Activated CD4-positive, alpha-beta memory T cell treated with anti-CD3 and anti-CD28 coated beads, Interleukin-2, amount 10 ng/mL, durations not matched to agents 7 days and 5 days (primary cell): Measurements from ENCODE around the gene SPDYE2B. TPM values are rescaled to one million over a fixed set of nuclear protein-coding genes. Genes with fewer than 3 reads are reported as not detected.
"Not testable (repeated sequence)": the region's sequence is repeated elsewhere in the genome, so short reads cannot be mapped to it uniquely, and the experiment has no call there.

Source experiments
- CTCF ChIA-PET: fragments of 350-600 bp; sonication (Branson Sonifier 250); formaldehyde crosslinking; loops from one replicate; lab custom pipeline; 2021; ENCODE audit warnings: antibody characterized with exemption, inconsistent platforms; lab: Charles Lee
- POLR2A ChIA-PET: fragments of 350-600 bp; sonication (Branson Sonifier 250); formaldehyde crosslinking; loops from one replicate; lab custom pipeline; 2021; ENCODE audit warnings: antibody characterized with exemption; lab: Charles Lee
- DNase-seq: peaks from one replicate; pipeline ENCODE4 v3.0.0-alpha.2; 2020
- H3K27ac Mint-ChIP-seq: one replicate; pipeline ENCODE4 v1.8.0; 2021; ENCODE audit warnings: mild to moderate bottlenecking, mixed read lengths
- H3K27me3 Mint-ChIP-seq: one replicate; pipeline ENCODE4 v1.8.0; 2021; ENCODE audit warnings: mixed read lengths
- H3K36me3 Mint-ChIP-seq: one replicate; pipeline ENCODE4 v1.8.0; 2021; ENCODE audit warnings: low read depth, mixed read lengths
- H3K4me1 Mint-ChIP-seq: one replicate; pipeline ENCODE4 v1.8.0; 2021; ENCODE audit warnings: mixed read lengths
- H3K4me3 Mint-ChIP-seq: one replicate; pipeline ENCODE4 v1.8.0; 2021; ENCODE audit warnings: mild to moderate bottlenecking, mixed read lengths
- H3K9me3 Mint-ChIP-seq: one replicate; pipeline ENCODE4 v1.8.0; 2021; ENCODE audit warnings: mixed read lengths
- total RNA-seq, 2 experiments: library from RNA; stranded (reverse); gene quantifications; one replicate each; pipeline ENCODE4 v1.2.3, GENCODE V29; 2021

Gene SPDYE2B
- total RNA-seq, result under 1 TPM in 1 of 2 experiments, not detected in 1; 0.15 TPM

GRCh38 chr7:102649924-102650323 is at the start of gene SPDYE2B:
Gene SPDYE2B, plus strand, starts transcription at chr7:102650319. Its CDS starts 2,030 bp downstream, at chr7:102652349.
- H3K4me3 Mint-ChIP-seq, H3K36me3 Mint-ChIP-seq, H3K9me3 Mint-ChIP-seq, H3K4me1 Mint-ChIP-seq, H3K27ac Mint-ChIP-seq, H3K27me3 Mint-ChIP-seq, CTCF ChIA-PET, DNase-seq, POLR2A ChIA-PET: not testable (repeated sequence)

GRCh38 chr7:102602317-102602716 is 47.8 kb upstream of the SPDYE2B start:
- H3K36me3 Mint-ChIP-seq, POLR2A ChIA-PET, CTCF ChIA-PET, H3K27ac Mint-ChIP-seq, H3K4me3 Mint-ChIP-seq, H3K4me1 Mint-ChIP-seq, H3K9me3 Mint-ChIP-seq, DNase-seq, H3K27me3 Mint-ChIP-seq: not testable (repeated sequence)

- H3K27me3 Mint-ChIP-seq, POLR2A ChIA-PET, CTCF ChIA-PET, H3K27ac Mint-ChIP-seq, H3K36me3 Mint-ChIP-seq, DNase-seq, H3K9me3 Mint-ChIP-seq, H3K4me1 Mint-ChIP-seq, H3K4me3 Mint-ChIP-seq: not testable (repeated sequence)
These were observed 45.5 kb upstream of the SPDYE2B start for GRCh38 chr7:102604431-102605145.

- H3K36me3 Mint-ChIP-seq, CTCF ChIA-PET, H3K4me3 Mint-ChIP-seq, H3K4me1 Mint-ChIP-seq, DNase-seq, POLR2A ChIA-PET, H3K27ac Mint-ChIP-seq, H3K27me3 Mint-ChIP-seq, H3K9me3 Mint-ChIP-seq: not testable (repeated sequence)
These were observed 43.3 kb upstream of the SPDYE2B start for GRCh38 chr7:102606848-102607247.

GRCh38 chr7:102609734-102610133 is 40.4 kb upstream of the SPDYE2B start:
- DNase-seq, H3K27ac Mint-ChIP-seq, H3K36me3 Mint-ChIP-seq, H3K27me3 Mint-ChIP-seq, CTCF ChIA-PET, H3K4me3 Mint-ChIP-seq, POLR2A ChIA-PET, H3K9me3 Mint-ChIP-seq, H3K4me1 Mint-ChIP-seq: not testable (repeated sequence)

- H3K4me1 Mint-ChIP-seq, H3K27ac Mint-ChIP-seq, H3K4me3 Mint-ChIP-seq, H3K9me3 Mint-ChIP-seq, CTCF ChIA-PET, DNase-seq, H3K27me3 Mint-ChIP-seq, H3K36me3 Mint-ChIP-seq, POLR2A ChIA-PET: not testable (repeated sequence)
These were observed 39.7 kb upstream of the SPDYE2B start for GRCh38 chr7:102610441-102610840.

- H3K27me3 Mint-ChIP-seq, POLR2A ChIA-PET: not testable (repeated sequence)
These were observed 39.0 kb upstream of the SPDYE2B start for GRCh38 chr7:102611013-102611674.

GRCh38 chr7:102611675-102612325 is 38.3 kb upstream of the SPDYE2B start:
- H3K4me1 Mint-ChIP-seq, POLR2A ChIA-PET, DNase-seq, H3K36me3 Mint-ChIP-seq, H3K4me3 Mint-ChIP-seq, H3K9me3 Mint-ChIP-seq, H3K27me3 Mint-ChIP-seq, H3K27ac Mint-ChIP-seq, CTCF ChIA-PET: not testable (repeated sequence)

More at GRCh38 chr7:102611013-102611674, 39.0 kb upstream of the SPDYE2B start:
- H3K4me3 Mint-ChIP-seq, CTCF ChIA-PET, DNase-seq, H3K9me3 Mint-ChIP-seq, H3K27ac Mint-ChIP-seq, H3K36me3 Mint-ChIP-seq, H3K4me1 Mint-ChIP-seq: not testable (repeated sequence)

GRCh38 chr7:102613575-102614345 is 36.4 kb upstream of the SPDYE2B start:
- POLR2A ChIA-PET, H3K27ac Mint-ChIP-seq, DNase-seq, H3K36me3 Mint-ChIP-seq, H3K4me3 Mint-ChIP-seq, H3K9me3 Mint-ChIP-seq, CTCF ChIA-PET, H3K27me3 Mint-ChIP-seq, H3K4me1 Mint-ChIP-seq: not testable (repeated sequence)

- H3K27me3 Mint-ChIP-seq, H3K27ac Mint-ChIP-seq, H3K9me3 Mint-ChIP-seq, CTCF ChIA-PET, H3K36me3 Mint-ChIP-seq, POLR2A ChIA-PET, DNase-seq, H3K4me3 Mint-ChIP-seq, H3K4me1 Mint-ChIP-seq: not testable (repeated sequence)
These were observed 35.8 kb upstream of the SPDYE2B start for GRCh38 chr7:102614346-102614697.

- H3K4me3 Mint-ChIP-seq, H3K27ac Mint-ChIP-seq: not testable (repeated sequence)
These were observed 35.2 kb upstream of the SPDYE2B start for GRCh38 chr7:102614873-102615272.

GRCh38 chr7:102615930-102616329 is 34.2 kb upstream of the SPDYE2B start:
- H3K4me3 Mint-ChIP-seq, POLR2A ChIA-PET, H3K27me3 Mint-ChIP-seq, DNase-seq, H3K4me1 Mint-ChIP-seq, CTCF ChIA-PET, H3K36me3 Mint-ChIP-seq, H3K9me3 Mint-ChIP-seq, H3K27ac Mint-ChIP-seq: not testable (repeated sequence)

More at GRCh38 chr7:102614873-102615272, 35.2 kb upstream of the SPDYE2B start:
- H3K36me3 Mint-ChIP-seq, POLR2A ChIA-PET, H3K27me3 Mint-ChIP-seq, CTCF ChIA-PET, H3K9me3 Mint-ChIP-seq, H3K4me1 Mint-ChIP-seq, DNase-seq: not testable (repeated sequence)

GRCh38 chr7:102616507-102617125 is 33.5 kb upstream of the SPDYE2B start, which contains the start of gene RASA4:
Gene RASA4, minus strand, starts transcription at chr7:102616756. Its CDS starts 67 bp downstream, at chr7:102616689.
- H3K27ac Mint-ChIP-seq, POLR2A ChIA-PET, H3K4me3 Mint-ChIP-seq, CTCF ChIA-PET, H3K4me1 Mint-ChIP-seq, DNase-seq, H3K27me3 Mint-ChIP-seq, H3K36me3 Mint-ChIP-seq, H3K9me3 Mint-ChIP-seq: not testable (repeated sequence)
